GM20000 (cell line): ENCODE measurements around the gene HDAC4.

Source experiments
- DNase-seq: peaks from one replicate; pipeline ENCODE4 v3.0.0; 2012; ENCODE audit warnings: low spot score
- CTCF ChIP-seq: IDR thresholded peaks from 2 replicates; pipeline ENCODE4 v1.5.1; 2012; ENCODE audit warnings: mild to moderate bottlenecking, control low read depth; ENCODE audit errors: extremely low read depth, missing control alignments

Gene HDAC4

GRCh38 chr2:239089884-239090283 is 310.9 kb downstream of the HDAC4 start:
- TF ChIP-seq CTCF: no peak
- no peak for DNase-seq

- no peak for TF ChIP-seq CTCF
- no peak for DNase-seq
Observed at GRCh38 chr2:239087046-239087710, 313.6 kb downstream of the HDAC4 start.

- DNase-seq: no peak
- no peak for TF ChIP-seq CTCF
Observed at GRCh38 chr2:239086325-239087020, 314.3 kb downstream of the HDAC4 start.

- no peak for DNase-seq
- no peak for TF ChIP-seq CTCF
Observed at GRCh38 chr2:239085201-239085992, 315.4 kb downstream of the HDAC4 start.

GRCh38 chr2:239084007-239084406 is 316.8 kb downstream of the HDAC4 start:
- TF ChIP-seq CTCF: no peak
- no peak for DNase-seq

- DNase-seq: no peak
- no peak for TF ChIP-seq CTCF
Observed at GRCh38 chr2:239082425-239082824, 318.4 kb downstream of the HDAC4 start.

- no peak for DNase-seq
- TF ChIP-seq CTCF: no peak
Observed at GRCh38 chr2:239081622-239082021, 319.2 kb downstream of the HDAC4 start.
